Measurements from ENCODE around the gene SLC19A1.

The SLC19A1 gene

GRCh38 chr21:45523411-45524101 is 18.7 kb downstream of the SLC19A1 start:
- DNase-seq (ENCODE audit: low read depth, low spot score), result no peak

GRCh38 chr21:45522986-45523385 is 19.3 kb downstream of the SLC19A1 start:
- H3K27ac ChIP-seq, result no peak overlapping the region
- no peak for DNase-seq (ENCODE audit: low read depth, low spot score)

More at GRCh38 chr21:45523411-45524101, 18.7 kb downstream of the SLC19A1 start:
- no peak overlapping the region for H3K27ac ChIP-seq

GRCh38 chr21:45522381-45522780 is 19.9 kb downstream of the SLC19A1 start:
- no peak overlapping the region for H3K27ac ChIP-seq
- no peak for DNase-seq (ENCODE audit: low read depth, low spot score)

GRCh38 chr21:45521241-45521640 is 21.0 kb downstream of the SLC19A1 start:
- DNase-seq (ENCODE audit: low read depth, low spot score), result no peak
- no peak overlapping the region for H3K27ac ChIP-seq

GRCh38 chr21:45519182-45519581 is 23.1 kb downstream of the SLC19A1 start:
- DNase-seq (ENCODE audit: low read depth, low spot score), result no peak
- H3K27ac ChIP-seq, result no peak overlapping the region

GRCh38 chr21:45518742-45519141 is 23.5 kb downstream of the SLC19A1 start:
- DNase-seq (ENCODE audit: low read depth, low spot score), result no peak
- H3K27ac ChIP-seq, result no peak overlapping the region

- H3K27ac ChIP-seq, result no peak overlapping the region
- DNase-seq (ENCODE audit: low read depth, low spot score), result no peak
Observed at GRCh38 chr21:45517249-45518065, 24.8 kb downstream of the SLC19A1 start.

GRCh38 chr21:45516671-45517151 is 25.5 kb downstream of the SLC19A1 start:
- DNase-seq (ENCODE audit: low read depth, low spot score), result no peak
- no peak overlapping the region for H3K27ac ChIP-seq

- H3K27ac ChIP-seq, result no peak overlapping the region
- no peak for DNase-seq (ENCODE audit: low read depth, low spot score)
Observed at GRCh38 chr21:45516071-45516670, 26.1 kb downstream of the SLC19A1 start.

GRCh38 chr21:45515241-45516061 is 26.8 kb downstream of the SLC19A1 start:
- H3K27ac ChIP-seq, result no peak overlapping the region
- DNase-seq (ENCODE audit: low read depth, low spot score), result no peak

GRCh38 chr21:45514311-45515021 is 27.8 kb downstream of the SLC19A1 start:
- DNase-seq (ENCODE audit: low read depth, low spot score), result no peak
- H3K27ac ChIP-seq, result no peak overlapping the region

GRCh38 chr21:45513741-45514310 is 28.4 kb downstream of the SLC19A1 start:
- no peak for DNase-seq (ENCODE audit: low read depth, low spot score)
- H3K27ac ChIP-seq, result no peak overlapping the region

- H3K27ac ChIP-seq, result no peak overlapping the region
- no peak for DNase-seq (ENCODE audit: low read depth, low spot score)
Observed at GRCh38 chr21:45513003-45513717, 29.1 kb downstream of the SLC19A1 start.

GRCh38 chr21:45512626-45513002 is 29.6 kb downstream of the SLC19A1 start:
- no peak for DNase-seq (ENCODE audit: low read depth, low spot score)
- no peak overlapping the region for H3K27ac ChIP-seq

GRCh38 chr21:45511661-45512431 is 30.4 kb downstream of the SLC19A1 start:
- no peak overlapping the region for H3K27ac ChIP-seq
- DNase-seq (ENCODE audit: low read depth, low spot score), result no peak

- H3K27ac ChIP-seq, result no peak overlapping the region
Observed at GRCh38 chr21:45511007-45511406, 31.2 kb downstream of the SLC19A1 start.

GRCh38 chr21:45510466-45510955 is 31.7 kb downstream of the SLC19A1 start:
- no peak for DNase-seq (ENCODE audit: low read depth, low spot score)
- no peak overlapping the region for H3K27ac ChIP-seq

More at GRCh38 chr21:45511007-45511406, 31.2 kb downstream of the SLC19A1 start:
- no peak for DNase-seq (ENCODE audit: low read depth, low spot score)

All from epithelial cell of prostate (primary cell).